Measurements from ENCODE around the gene DPT. TPM values are rescaled to one million over a fixed set of nuclear protein-coding genes. Genes with fewer than 3 reads are reported as not detected.

The DPT gene
- total RNA-seq, 4 donors from 2014 or later, result 7.2 to 23.6 (median 14.4) TPM

DNA sequence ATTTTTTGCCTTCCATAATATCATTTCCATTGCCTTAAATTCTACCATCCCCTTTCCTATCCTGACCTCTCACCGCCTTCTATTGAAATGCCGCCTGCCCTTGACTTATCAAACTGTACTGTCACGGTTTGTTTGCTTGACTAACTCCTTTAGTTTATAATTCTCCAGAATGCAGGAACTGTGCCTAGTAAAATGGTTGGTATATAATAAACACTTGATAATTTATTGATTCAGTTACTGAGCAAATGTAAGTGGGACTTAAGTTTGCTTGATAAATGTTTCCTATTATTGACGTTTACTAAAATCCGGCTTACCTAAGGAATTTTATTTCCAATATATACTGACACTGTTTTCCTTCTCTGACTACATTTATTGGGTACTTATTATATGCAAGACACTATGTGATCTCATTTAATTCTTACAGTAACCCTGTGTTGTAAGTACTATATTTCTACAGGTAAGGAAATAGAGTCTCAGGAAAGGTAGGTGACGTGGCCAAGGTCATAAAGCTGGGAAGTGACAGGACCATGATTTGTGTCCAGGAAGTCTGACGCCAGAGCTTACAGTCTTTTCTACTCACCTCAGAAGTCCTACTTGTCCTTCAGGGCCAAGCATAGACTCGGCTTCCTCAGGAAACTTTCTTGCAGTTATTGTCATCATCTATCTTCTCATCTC, 35.7 kb downstream of the DPT start:
- 94% methylated on average over 8 of the region's 8 CpGs for WGBS
- no peak overlapping the region for H3K27ac ChIP-seq

GRCh38 chr1:168692472-168692871, 36.5 kb downstream of the DPT start:
- no peaks in the 10 kb centered on the region for H3K9me3 ChIP-seq
- H3K27me3 ChIP-seq, result no peaks in the 10 kb centered on the region
- 93% methylated on average over 3 of the region's 3 CpGs for WGBS
- DNase-seq (ENCODE audit: low spot score in 2 of 2), result no peak
- H3K36me3 ChIP-seq, result no peaks in the 10 kb centered on the region
- H3K27ac ChIP-seq, result no peak overlapping the region
- no peaks in the 10 kb centered on the region for H3K4me1 ChIP-seq
- TF ChIP-seq POLR2A (IDR thresholded peaks at IDR 0.05) (no peak), EP300 (IDR thresholded peaks at IDR 0.05) (no peak), CTCF (IDR thresholded peaks at IDR 0.05) (no peak), POLR2AphosphoS5 (IDR thresholded peaks at IDR 0.05) (no peak)
- no peak overlapping the region for H3K4me3 ChIP-seq

More for the DNA sequence above, 35.7 kb downstream of the DPT start:
- TF ChIP-seq POLR2AphosphoS5 (IDR thresholded peaks at IDR 0.05), result no peak
- TF ChIP-seq EP300 (IDR thresholded peaks at IDR 0.05), result no peak
- no peak for TF ChIP-seq CTCF (IDR thresholded peaks at IDR 0.05)
- TF ChIP-seq POLR2A (IDR thresholded peaks at IDR 0.05), result no peak
- Histone ChIP-seq H3K27me3 (no peaks in the 10 kb centered on the region), H3K36me3 (no peaks in the 10 kb centered on the region), H3K4me1 (no peaks in the 10 kb centered on the region), H3K4me3 (no peak overlapping the region), H3K9me3 (no peaks in the 10 kb centered on the region)
- no peak for DNase-seq (ENCODE audit: low spot score in 2 of 2)

GRCh38 chr1:168691541-168691940, 37.5 kb downstream of the DPT start:
- WGBS, result 87% methylated on average over 5 of the region's 5 CpGs
- H3K4me3 ChIP-seq, result no peak overlapping the region
- H3K27ac ChIP-seq, result no peak overlapping the region
- no peak for DNase-seq (ENCODE audit: low spot score in 2 of 2)
- no peaks in the 10 kb centered on the region for H3K9me3 ChIP-seq
- no peaks in the 10 kb centered on the region for H3K36me3 ChIP-seq
- TF ChIP-seq POLR2AphosphoS5 (IDR thresholded peaks at IDR 0.05) (no peak), POLR2A (IDR thresholded peaks at IDR 0.05) (no peak), CTCF (IDR thresholded peaks at IDR 0.05) (no peak), EP300 (IDR thresholded peaks at IDR 0.05) (no peak)
- no peaks in the 10 kb centered on the region for H3K27me3 ChIP-seq
- H3K4me1 ChIP-seq, result no peaks in the 10 kb centered on the region

- no peaks in the 10 kb centered on the region for H3K27me3 ChIP-seq
- H3K4me3 ChIP-seq, result no peak overlapping the region
- DNase-seq (ENCODE audit: low spot score in 2 of 2), result no peak
- H3K4me1 ChIP-seq, result no peaks in the 10 kb centered on the region
- H3K36me3 ChIP-seq, result no peaks in the 10 kb centered on the region
- TF ChIP-seq POLR2A (IDR thresholded peaks at IDR 0.05), result no peak
- TF ChIP-seq EP300 (IDR thresholded peaks at IDR 0.05), result no peak
- TF ChIP-seq CTCF (IDR thresholded peaks at IDR 0.05), result no peak
- TF ChIP-seq POLR2AphosphoS5 (IDR thresholded peaks at IDR 0.05), result no peak
- no peak overlapping the region for H3K27ac ChIP-seq
- whole genome bisulfite sequencing, result 76% methylated on average over 8 of the region's 8 CpGs
- no peaks in the 10 kb centered on the region for H3K9me3 ChIP-seq
These were observed 39.0 kb downstream of the DPT start for GRCh38 chr1:168689726-168690602.

DNA sequence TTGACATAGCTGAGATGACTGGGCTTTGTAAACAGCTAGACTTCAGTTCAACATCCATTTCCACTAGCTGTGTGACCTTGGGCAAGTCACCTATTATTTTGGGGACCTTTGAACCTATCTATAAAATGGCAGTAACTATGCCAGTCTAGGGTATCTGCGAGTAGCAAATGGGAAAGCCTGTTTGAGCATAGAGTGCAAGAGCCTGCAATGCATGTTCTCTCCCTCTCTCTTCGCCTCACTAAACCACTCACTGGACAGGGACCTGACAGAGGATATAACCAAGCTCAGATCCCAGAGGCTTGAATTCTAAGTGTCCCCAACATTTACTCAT, 39.7 kb downstream of the DPT start:
- TF ChIP-seq POLR2AphosphoS5 (IDR thresholded peaks at IDR 0.05), result no peak
- Histone ChIP-seq H3K27me3 (no peaks in the 10 kb centered on the region), H3K4me1 (no peaks in the 10 kb centered on the region), H3K9me3 (no peaks in the 10 kb centered on the region), H3K27ac (no peak overlapping the region), H3K4me3 (no peak overlapping the region), H3K36me3 (no peaks in the 10 kb centered on the region)
- WGBS, result 83% methylated on average over 2 of the region's 2 CpGs
- DNase-seq (ENCODE audit: low spot score in 2 of 2), result no peak
